Measurements from ENCODE around the gene ADIRF. TPM values are rescaled to one million over a fixed set of nuclear protein-coding genes. Genes with fewer than 3 reads are reported as not detected.

ADIRF gene
- total RNA-seq, 1 donor from 2014 or later, result not detected

DNA sequence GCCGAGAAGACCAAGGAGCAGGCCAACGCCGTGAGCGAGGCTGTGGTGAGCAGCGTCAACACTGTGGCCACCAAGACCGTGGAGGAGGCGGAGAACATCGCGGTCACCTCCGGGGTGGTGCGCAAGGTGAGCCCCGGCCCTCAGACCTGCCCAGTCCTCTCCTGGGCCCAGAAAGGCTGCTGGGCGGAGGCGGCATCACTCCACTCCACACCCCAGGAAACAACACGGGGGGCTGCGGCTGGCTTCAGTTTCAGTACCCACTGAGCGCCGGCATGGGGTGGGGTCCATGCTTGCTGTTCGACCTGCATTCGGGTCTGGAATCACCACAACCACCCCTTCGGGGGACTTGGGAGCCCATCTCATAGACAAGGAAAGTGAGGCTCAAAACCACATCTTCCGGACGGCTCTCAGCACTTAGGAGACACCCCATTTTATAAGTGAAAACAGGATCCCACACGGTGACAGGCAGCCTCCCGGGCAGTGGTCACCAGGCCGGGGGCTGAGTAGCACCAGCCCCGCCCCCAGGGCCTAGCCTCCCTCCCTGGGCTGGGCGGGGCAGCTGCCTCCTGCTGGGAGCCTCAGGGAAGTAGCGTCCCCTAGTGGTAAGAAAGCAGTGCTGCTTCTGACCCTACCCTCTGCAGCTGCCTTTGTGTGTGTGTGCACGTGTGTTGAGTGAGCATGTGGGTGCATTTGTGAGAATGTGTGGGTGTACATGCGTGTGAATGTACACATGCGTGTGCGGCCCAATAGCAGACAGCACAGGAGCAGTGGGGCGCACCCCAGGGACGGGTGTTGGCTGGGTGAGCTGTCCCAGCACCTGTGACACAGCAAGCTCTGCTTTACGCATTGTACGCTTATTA, 8.0 kb upstream of the ADIRF start:
- H3K27me3 Mint-ChIP-seq (ENCODE audit: unreplicated experiment), result no peaks in the 10 kb centered on the region
- no peaks in the 10 kb centered on the region for H3K9me3 Mint-ChIP-seq (ENCODE audit: unreplicated experiment)
- H3K4me3 Mint-ChIP-seq (ENCODE audit: unreplicated experiment), result no peak overlapping the region
- H3K36me3 Mint-ChIP-seq (ENCODE audit: unreplicated experiment), result no peaks in the 10 kb centered on the region
- H3K4me1 Mint-ChIP-seq (ENCODE audit: unreplicated experiment), result peaks cover 37% of the 10 kb centered on the region
- DNase-seq (ENCODE audit: extremely low spot score, unreplicated experiment), result no peak
- TF ChIP-seq, protein P1, sequence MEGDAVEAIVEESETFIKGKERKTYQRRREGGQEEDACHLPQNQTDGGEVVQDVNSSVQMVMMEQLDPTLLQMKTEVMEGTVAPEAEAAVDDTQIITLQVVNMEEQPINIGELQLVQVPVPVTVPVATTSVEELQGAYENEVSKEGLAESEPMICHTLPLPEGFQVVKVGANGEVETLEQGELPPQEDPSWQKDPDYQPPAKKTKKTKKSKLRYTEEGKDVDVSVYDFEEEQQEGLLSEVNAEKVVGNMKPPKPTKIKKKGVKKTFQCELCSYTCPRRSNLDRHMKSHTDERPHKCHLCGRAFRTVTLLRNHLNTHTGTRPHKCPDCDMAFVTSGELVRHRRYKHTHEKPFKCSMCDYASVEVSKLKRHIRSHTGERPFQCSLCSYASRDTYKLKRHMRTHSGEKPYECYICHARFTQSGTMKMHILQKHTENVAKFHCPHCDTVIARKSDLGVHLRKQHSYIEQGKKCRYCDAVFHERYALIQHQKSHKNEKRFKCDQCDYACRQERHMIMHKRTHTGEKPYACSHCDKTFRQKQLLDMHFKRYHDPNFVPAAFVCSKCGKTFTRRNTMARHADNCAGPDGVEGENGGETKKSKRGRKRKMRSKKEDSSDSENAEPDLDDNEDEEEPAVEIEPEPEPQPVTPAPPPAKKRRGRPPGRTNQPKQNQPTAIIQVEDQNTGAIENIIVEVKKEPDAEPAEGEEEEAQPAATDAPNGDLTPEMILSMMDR (IDR thresholded peaks at IDR 0.05), result peak; percentile 61
- H3K27ac Mint-ChIP-seq (ENCODE audit: unreplicated experiment), result no peak overlapping the region

GRCh38 chr10:86960863-86961434, 7.3 kb upstream of the ADIRF start:
- Mint-ChIP-seq H3K27ac (ENCODE audit: unreplicated experiment) (no peak overlapping the region), H3K27me3 (ENCODE audit: unreplicated experiment) (no peaks in the 10 kb centered on the region), H3K9me3 (ENCODE audit: unreplicated experiment) (no peaks in the 10 kb centered on the region), H3K4me3 (ENCODE audit: unreplicated experiment) (no peak overlapping the region), H3K36me3 (ENCODE audit: unreplicated experiment) (no peaks in the 10 kb centered on the region), H3K4me1 (ENCODE audit: unreplicated experiment) (peaks cover 33% of the 10 kb centered on the region)
- no peak for DNase-seq (ENCODE audit: extremely low spot score, unreplicated experiment)
- TF ChIP-seq, protein P1 (IDR thresholded peaks at IDR 0.05), result no peak

GRCh38 chr10:86961481-86962091, 6.7 kb upstream of the ADIRF start:
- Mint-ChIP-seq H3K9me3 (ENCODE audit: unreplicated experiment) (no peaks in the 10 kb centered on the region), H3K4me1 (ENCODE audit: unreplicated experiment) (peaks cover 35% of the 10 kb centered on the region), H3K27me3 (ENCODE audit: unreplicated experiment) (no peaks in the 10 kb centered on the region), H3K27ac (ENCODE audit: unreplicated experiment) (no peak overlapping the region), H3K36me3 (ENCODE audit: unreplicated experiment) (no peaks in the 10 kb centered on the region), H3K4me3 (ENCODE audit: unreplicated experiment) (no peak overlapping the region)
- DNase-seq (ENCODE audit: extremely low spot score, unreplicated experiment), result no peak
- TF ChIP-seq, protein P1 (IDR thresholded peaks at IDR 0.05), result no peak

- no peaks in the 10 kb centered on the region for H3K9me3 Mint-ChIP-seq (ENCODE audit: unreplicated experiment)
- H3K4me3 Mint-ChIP-seq (ENCODE audit: unreplicated experiment), result no peak overlapping the region
- DNase-seq (ENCODE audit: extremely low spot score, unreplicated experiment), result no peak
- TF ChIP-seq, protein P1 (IDR thresholded peaks at IDR 0.05), result no peak
- H3K27ac Mint-ChIP-seq (ENCODE audit: unreplicated experiment), result no peak overlapping the region
- no peaks in the 10 kb centered on the region for H3K27me3 Mint-ChIP-seq (ENCODE audit: unreplicated experiment)
- H3K4me1 Mint-ChIP-seq (ENCODE audit: unreplicated experiment), result peaks cover 29% of the 10 kb centered on the region
- no peaks in the 10 kb centered on the region for H3K36me3 Mint-ChIP-seq (ENCODE audit: unreplicated experiment)
Observed at GRCh38 chr10:86962136-86962980, 5.9 kb upstream of the ADIRF start.
